CD4-positive, alpha-beta T cell treated with Interleukin-17A for 1 hour (primary cell): ENCODE results near the gene CLTRN.

Experiments used
- DNase-seq: peaks from one replicate; pipeline ENCODE4 v3.0.0-alpha.2; 2020

The CLTRN gene

GRCh38 chrX:15646543-15646942 is 18.1 kb downstream of the CLTRN start:
- no peak for DNase-seq

- no peak for DNase-seq
Observed at GRCh38 chrX:15646031-15646430, 18.6 kb downstream of the CLTRN start.

GRCh38 chrX:15645266-15645665 is 19.3 kb downstream of the CLTRN start:
- no peak for DNase-seq

GRCh38 chrX:15644560-15644872 is 20.1 kb downstream of the CLTRN start:
- no peak for DNase-seq

GRCh38 chrX:15643786-15644559 is 20.6 kb downstream of the CLTRN start:
- no peak for DNase-seq

- DNase-seq = no peak
Observed at GRCh38 chrX:15631637-15632036, 33.0 kb downstream of the CLTRN start.

- no peak for DNase-seq
Observed at GRCh38 chrX:15623054-15623453, 41.6 kb downstream of the CLTRN start.

GRCh38 chrX:15619053-15619755 is 45.4 kb downstream of the CLTRN start:
- DNase-seq = no peak

GRCh38 chrX:15617111-15617510 is 47.5 kb downstream of the CLTRN start:
- no peak for DNase-seq

GRCh38 chrX:15616531-15616930 is 48.1 kb downstream of the CLTRN start:
- DNase-seq = no peak

- no peak for DNase-seq
Observed at GRCh38 chrX:15607067-15607466, 57.5 kb downstream of the CLTRN start.

GRCh38 chrX:15606136-15606535 is 58.5 kb downstream of the CLTRN start:
- no peak for DNase-seq

- DNase-seq = no peak
Observed at GRCh38 chrX:15605226-15605625, 59.4 kb downstream of the CLTRN start.

GRCh38 chrX:15602761-15603160 is 61.8 kb downstream of the CLTRN start:
- no peak for DNase-seq

- DNase-seq = no peak
Observed at GRCh38 chrX:15601932-15602331, 62.7 kb downstream of the CLTRN start.

GRCh38 chrX:15600745-15601144 is 63.9 kb downstream of the CLTRN start, which contains the start of gene ACE2:
Gene ACE2 (minus strand): TSS chrX:15600960. CDS start chrX:15600911, 49 bp downstream.
- no peak for DNase-seq

GRCh38 chrX:15600049-15600448 is 64.6 kb downstream of the CLTRN start:
- no peak for DNase-seq

GRCh38 chrX:15599461-15599860 is 65.1 kb downstream of the CLTRN start:
- DNase-seq = no peak

- no peak for DNase-seq
Observed at GRCh38 chrX:15598026-15598425, 66.6 kb downstream of the CLTRN start.

- DNase-seq = no peak
Observed at GRCh38 chrX:15594371-15594770, 70.2 kb downstream of the CLTRN start.

GRCh38 chrX:15579778-15580747 is 84.5 kb downstream of the CLTRN start:
- no peak for DNase-seq
